ENCODE data around the gene ALPP.
"Not testable (repeated sequence)": the region's sequence is repeated elsewhere in the genome, so short reads cannot be mapped to it uniquely, and the experiment has no call there.

Gene ALPP

DNA sequence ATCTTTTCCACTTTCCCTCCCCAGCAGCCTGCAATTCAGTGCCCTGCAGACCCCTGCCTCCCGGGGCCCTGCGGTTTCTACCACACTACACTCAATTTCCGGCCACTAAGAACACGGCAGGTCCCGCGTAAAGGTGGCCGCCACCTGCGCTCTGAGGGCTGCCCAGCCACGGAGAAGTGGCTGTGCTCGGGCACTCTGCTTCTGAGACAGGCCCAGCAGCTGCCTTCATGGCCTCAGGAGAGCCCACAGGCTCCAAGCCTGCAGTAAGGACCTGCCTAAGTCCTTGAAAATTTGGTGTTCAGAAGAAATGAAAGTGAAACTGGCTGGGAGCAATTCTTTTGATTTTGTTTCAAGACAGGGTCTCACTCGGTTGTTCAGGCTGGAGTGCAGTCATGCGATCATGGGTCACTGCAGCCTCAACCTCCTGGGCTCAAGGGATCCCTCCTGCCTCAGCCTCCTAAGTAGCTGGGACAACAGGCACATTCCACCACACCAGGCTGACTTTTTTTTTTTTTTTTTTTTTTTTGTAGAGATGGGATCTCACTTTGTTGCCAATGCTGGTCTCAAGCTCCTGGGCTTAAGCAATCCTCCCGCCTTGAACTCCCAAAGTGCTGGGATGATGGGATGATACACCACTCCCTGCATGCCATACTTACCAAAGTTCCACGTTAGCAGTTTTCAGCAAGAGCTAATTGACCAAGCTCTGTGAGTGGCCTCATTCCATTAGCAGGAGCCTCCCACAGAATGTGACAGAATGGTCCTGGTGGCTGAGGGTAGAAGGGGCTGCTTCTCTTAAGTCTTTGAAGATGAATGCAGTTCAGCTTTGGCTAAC is 14.6 kb upstream of the ALPP start:
- no peak for DNase-seq (ENCODE audit: low read depth)

DNA sequence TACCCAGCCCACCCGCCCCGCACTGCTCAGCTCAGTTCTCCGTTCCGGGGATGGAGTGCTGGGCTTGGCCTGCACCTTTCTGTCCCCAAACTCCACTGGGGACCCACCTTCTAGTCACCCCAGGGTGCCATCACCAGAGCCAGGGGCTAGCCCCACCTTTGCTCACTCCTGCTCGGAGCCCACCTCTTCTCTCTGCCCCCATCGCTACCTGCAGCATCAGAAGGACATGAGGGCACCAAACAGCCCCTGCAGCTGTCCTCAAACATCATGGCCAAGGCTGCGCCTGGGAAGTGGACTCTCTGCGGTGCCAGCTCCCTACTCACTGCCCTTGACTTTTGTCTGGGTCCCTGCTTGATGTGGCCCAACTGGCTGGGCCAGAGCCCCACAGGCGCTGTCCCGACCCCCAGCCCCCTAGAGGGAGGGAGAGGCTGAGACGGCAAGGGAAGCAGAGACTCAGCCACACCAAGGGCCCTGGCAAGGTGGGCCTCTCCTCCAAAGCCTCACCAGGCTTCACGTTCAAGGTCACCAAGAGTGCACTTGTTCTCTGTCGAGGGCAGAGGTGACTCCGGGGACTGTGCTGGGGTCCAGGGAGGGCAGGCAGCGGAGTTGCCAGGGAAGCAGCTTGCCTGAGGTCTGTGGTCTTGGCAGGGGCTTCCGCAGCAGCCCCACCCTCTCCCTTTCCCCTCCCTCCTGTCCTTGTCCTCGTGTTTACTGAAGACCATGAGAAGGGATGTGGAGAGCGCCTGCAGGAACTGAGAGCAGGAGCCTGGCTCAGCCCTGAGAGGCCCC is 13.6 kb upstream of the ALPP start:
- DNase-seq (ENCODE audit: low read depth), result not testable (repeated sequence)

DNA sequence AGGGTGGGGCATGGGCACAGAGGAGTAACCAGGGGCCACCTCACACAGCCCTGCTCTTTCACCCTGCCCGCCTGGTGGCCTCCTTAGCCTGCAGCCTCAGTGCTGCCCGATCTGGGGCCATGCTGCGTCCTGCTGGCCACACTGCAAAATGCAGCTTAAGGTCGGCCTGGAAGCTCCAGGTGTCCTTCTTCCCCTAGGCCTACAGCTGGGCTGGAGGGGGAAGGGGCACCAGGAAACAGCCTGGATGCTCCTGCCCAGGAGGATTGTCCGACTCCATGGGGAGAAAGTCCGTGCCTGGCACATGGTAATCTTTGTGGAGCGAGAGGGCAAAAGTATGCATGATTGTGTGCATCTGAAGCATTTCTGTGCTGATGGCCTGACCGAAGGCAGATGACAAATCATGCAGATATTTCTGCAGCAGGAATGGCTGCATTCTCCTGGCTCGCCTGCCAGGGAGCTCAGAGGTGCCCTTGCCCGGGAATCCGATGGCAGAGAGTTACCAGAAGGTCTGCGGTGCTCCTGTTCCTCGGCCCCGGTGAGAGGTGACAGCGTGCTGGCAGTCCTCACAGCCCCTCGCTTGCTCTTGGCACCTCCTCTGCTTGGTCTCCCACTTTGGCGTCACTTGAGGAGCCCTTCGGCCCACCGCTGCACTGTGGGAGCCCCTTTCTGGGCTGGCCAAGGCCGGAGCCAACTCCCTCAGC is 12.8 kb upstream of the ALPP start:
- DNase-seq (ENCODE audit: low read depth), result no peak

DNA sequence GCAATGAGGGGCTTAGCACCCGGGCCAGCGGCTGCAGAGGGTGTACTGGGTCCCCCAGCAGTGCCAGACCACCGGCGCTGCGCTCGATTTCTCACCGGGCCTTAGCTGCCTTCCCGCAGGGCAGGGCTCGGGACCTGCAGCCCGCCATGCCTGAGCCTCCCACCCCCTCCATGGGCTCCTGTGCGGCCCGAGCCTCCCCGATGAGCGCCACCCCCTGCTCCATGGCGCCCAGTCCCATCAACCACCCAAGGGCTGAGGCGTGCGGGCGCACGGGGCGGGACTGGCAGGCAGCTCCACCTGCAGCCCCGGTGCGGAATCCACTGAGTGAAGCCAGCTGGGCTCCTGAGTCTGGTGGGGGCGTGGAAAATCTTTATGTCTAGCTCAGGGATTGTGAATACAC is 12.1 kb upstream of the ALPP start:
- not testable (repeated sequence) for DNase-seq (ENCODE audit: low read depth)

- no peak for DNase-seq (ENCODE audit: low read depth)
Measured at GRCh38 chr2:232367016-232367415, 11.5 kb upstream of the ALPP start.

- no peak for DNase-seq (ENCODE audit: low read depth)
Measured at GRCh38 chr2:232367591-232368233, 10.8 kb upstream of the ALPP start.

DNA sequence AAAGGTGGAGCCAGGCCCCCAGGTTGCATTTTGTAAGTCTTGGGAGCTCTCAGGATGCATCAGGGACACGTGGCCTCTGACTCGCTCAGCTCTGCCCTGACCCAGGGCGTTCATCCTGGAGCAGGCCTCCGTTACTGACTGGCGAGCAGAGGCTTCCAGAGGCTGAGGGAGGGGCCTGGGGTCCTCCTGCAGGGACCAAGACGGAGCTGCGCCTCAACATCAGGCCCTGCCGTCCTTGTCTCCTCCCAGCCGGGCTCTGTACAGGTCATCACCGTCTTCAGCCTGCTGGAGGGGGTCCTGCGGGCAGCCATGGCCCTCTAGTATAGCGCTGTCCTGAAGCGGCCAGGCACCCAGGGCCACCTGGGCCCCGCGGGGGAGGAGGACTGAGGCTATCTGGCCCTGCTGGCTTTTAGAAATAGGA is 10.2 kb upstream of the ALPP start:
- DNase-seq (ENCODE audit: low read depth), result no peak

GRCh38 chr2:232369126-232369951 is 9.2 kb upstream of the ALPP start:
- no peak for DNase-seq (ENCODE audit: low read depth)

DNA sequence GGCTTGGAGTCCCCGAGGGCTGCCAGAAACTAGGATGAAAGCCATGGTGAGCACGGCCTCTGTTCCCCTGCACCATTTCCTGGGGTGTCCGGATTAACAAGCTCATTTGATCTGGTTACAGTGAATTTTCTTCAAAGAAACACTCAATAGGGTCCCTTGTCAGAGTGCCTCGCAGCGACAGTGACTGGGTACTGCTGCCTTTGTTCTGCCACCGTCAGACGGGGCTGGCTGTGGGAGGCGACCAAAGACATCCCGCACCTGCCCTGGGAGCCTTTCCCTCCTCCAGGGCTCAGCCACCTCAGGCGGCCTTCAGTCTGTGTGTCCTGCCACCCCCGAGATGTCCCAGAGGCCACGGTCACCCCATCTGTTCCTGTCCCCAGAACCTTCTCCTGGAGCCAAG is 8.5 kb upstream of the ALPP start:
- DNase-seq (ENCODE audit: low read depth), result not testable (repeated sequence)

DNA sequence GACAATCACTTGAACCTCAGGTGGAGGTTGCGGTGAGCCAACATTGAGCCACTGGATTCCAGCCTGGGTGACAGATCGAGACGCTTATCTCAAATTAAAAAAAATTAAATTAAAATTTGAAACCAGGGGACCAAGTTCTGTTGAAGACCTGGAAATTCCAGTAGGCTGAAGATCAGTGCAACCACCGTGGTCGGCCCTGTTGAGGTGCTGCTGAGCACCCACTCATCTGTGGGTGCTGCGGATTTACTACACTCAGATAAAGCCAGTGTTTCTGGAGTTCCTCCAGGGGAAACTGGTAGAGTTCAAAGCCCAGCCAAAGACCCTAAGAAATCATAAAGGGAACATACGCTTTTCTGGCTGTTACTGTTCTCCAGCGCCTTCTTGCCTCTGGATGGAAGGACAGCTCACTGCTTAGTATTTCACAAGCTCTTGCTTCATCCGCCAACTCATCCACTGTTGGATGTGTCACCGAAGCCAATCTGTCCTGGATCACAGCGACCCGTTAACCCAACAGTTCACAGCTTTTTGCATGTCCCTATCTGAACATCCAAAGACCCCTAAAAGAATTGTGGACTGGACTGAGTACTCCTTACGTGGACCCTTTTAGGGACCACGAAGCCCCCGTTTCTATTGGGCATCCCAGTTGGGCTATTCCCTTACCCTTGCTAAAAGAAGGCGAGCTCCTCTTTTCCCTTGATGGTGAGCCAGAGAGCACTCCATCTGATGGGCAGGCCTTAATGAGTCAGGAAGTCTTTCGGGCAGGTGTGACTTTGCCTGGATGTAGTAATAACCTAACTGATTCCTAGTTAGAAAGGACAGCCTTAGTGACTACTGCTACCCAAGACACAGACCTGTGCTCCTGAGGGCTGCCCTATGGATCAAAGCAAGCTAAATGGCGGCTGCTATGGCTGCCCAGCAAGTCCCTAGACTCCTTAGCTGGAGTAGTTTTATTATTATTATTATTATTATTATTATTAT is 6.0 kb upstream of the ALPP start:
- no peak for DNase-seq (ENCODE audit: low read depth)

- DNase-seq (ENCODE audit: low read depth), result no peak
Measured at GRCh38 chr2:232374356-232374755, 4.2 kb upstream of the ALPP start.

DNA sequence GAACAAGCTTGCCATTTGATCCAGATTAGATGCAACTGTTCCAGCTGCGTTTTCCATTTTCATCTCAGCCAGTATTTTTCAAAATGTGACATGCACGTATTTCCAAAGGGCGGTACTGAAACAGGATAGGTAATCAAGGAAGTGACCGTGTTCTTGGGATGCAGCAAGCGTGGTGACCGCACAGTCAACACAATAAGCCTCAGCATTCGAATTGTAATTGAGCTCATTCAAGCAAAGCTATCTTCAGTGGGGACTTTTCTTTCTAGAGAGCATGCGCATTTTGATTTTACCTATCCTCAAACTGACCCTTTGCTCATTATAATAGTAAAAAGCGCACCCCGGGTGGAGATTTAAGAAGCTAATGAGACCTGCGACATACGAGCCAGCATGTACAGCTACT is 3.4 kb upstream of the ALPP start:
- DNase-seq (ENCODE audit: low read depth), result no peak

- no peak for DNase-seq (ENCODE audit: low read depth)
Measured at GRCh38 chr2:232376260-232376659, 2.3 kb upstream of the ALPP start.

- no peak for DNase-seq (ENCODE audit: low read depth)
Measured at GRCh38 chr2:232376713-232377112, 1.8 kb upstream of the ALPP start.

DNA sequence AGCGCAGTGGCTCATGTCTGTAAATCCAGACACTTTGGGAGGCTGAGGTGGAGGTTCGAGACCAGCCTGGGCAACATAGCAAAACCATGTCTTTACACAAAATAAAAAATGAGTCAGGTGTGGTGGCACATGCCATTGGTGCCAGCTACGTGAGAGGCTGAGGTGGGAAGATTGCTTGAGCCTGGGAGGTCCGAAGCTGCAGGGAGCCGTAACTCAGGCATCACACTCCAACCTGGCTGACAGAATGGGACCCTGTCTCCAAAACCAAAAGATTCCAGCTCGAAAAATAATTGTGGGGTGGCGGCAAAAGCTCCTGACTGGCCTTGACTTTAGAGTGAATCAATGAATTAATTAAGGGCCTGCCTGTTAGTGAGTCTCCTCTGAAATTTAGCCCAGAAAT is 1.2 kb upstream of the ALPP start:
- DNase-seq (ENCODE audit: low read depth), result no peak

DNA sequence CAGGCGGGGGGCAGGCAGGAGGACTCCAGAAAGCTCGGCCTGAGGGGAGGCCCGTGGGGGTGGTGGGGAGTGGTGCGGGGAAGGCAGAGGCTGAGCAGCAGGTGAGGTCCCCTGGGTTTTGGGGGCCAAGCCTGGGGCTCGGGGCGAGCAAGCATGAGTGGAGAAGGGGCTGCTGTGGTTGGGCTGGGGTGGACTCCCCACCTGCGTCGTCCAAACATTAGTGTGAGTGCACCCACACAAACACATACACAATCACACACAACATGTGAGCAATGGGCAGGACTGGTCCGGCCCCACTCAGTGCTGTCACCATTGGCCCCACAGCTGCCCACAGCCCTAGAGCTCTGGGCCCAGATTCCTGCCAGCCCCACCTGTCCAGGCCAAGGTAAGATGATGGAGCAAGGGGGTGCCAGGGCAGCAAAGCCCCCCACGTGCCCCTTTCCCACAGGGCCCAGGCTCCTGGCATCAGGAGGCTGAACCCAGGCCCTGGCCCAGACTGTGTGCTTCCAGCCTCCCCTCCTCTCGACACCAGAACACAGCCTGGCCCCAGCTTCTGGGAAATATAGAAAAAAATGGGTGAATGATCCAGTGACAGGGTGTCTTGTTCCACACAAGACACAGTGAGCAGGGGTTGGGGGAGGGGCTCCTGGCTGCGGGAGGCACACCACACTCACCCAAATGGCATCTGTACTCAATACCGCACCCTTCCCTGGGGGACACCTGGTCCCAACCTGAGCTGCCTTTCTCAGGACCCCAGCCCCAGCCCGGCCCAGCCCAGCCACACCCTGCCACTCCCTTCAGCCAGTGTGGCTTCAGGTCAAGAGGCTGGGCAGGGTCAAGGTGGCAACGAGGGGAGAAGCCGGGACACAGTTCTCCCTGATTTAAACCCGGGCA is 463 bp upstream of the ALPP start:
- DNase-seq (ENCODE audit: low read depth), result no peak

DNA sequence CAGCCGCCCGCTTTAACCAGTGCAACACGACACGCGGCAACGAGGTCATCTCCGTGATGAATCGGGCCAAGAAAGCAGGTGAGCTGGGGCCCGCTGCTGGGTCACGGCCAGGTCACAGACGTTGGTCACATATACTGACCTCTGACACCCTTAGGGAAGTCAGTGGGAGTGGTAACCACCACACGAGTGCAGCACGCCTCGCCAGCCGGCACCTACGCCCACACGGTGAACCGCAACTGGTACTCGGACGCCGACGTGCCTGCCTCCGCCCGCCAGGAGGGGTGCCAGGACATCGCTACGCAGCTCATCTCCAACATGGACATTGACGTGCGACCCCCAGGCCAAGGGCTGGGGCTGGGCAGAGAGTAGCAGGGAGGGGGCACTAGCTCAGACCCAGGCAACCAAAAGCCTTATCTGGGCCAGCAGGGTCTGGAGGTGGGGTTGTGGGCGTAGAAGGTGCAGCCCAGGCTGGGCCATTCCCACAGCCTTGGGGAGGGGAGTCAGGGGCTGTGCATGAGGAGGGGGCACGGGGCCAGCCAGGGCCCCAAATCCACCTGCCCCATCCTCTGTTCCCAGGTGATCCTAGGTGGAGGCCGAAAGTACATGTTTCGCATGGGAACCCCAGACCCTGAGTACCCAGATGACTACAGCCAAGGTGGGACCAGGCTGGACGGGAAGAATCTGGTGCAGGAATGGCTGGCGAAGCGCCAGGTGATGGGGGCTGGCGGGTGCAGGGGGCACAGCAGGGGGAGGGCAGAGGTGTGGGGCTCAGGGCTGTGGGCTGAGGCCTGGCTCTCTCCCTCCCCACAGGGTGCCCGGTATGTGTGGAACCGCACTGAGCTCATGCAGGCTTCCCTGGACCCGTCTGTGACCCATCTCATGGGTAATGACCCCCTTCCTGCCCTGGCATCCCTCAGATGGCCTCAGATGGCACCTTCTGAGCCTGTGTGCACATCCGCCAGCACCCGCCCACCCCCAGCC is 1.3 kb downstream of the ALPP start:
- not testable (repeated sequence) for DNase-seq (ENCODE audit: low read depth)

Data from stimulated activated CD8-positive, alpha-beta memory T cell treated with anti-CD3 and anti-CD28 coated beads, Interleukin-4, amount 100 ng/mL, for 24 hours (primary cell).